CD14-positive monocyte (primary cell): ENCODE measurements around the gene WBP2NL. TPM values are rescaled to one million over a fixed set of nuclear protein-coding genes. Genes with fewer than 3 reads are reported as not detected.

Experiments
- DNase-seq, 3 donors: peaks; one replicate each; pipeline ENCODE4 v3.0.0-alpha.2; 2011 to 2022
- H2AFZ ChIP-seq: 2 replicates; pipeline ENCODE4 v1.6.0; 2012; ENCODE audit warnings: mild to moderate bottlenecking, low read depth, low read length, inconsistent platforms; ENCODE audit not compliant: insufficient read depth, poor library complexity, severe bottlenecking
- H3K27ac ChIP-seq, 2 donors: 1 replicate in 1 of 2; 2 replicates in 1 of 2; pipeline ENCODE4 v1.5.1; 2012 to 2013; ENCODE audit warnings: low read length in 2 of 2, control low read depth in 1 of 2, inconsistent platforms in 1 of 2, low read depth in 1 of 2, mild to moderate bottlenecking in 1 of 2
- H3K27me3 ChIP-seq, 2 donors: one replicate each; pipeline versions ENCODE4 v1.6.0 to v1.6.1; 2011 to 2013; ENCODE audit warnings: low read length in 2 of 2; ENCODE audit not compliant: control insufficient read depth in 2 of 2, insufficient read depth in 2 of 2
- H3K36me3 ChIP-seq, 2 donors: replicated peaks in 1 of 2; 1 replicate in 1 of 2; 2 replicates in 1 of 2; pipeline versions ENCODE4 v1.5.1 to v1.6.1; 2012 to 2013; ENCODE audit warnings: low read length in 2 of 2, control low read depth in 1 of 2, inconsistent platforms in 1 of 2, mild to moderate bottlenecking in 1 of 2; ENCODE audit not compliant: insufficient read depth in 2 of 2, control insufficient read depth in 1 of 2
- H3K4me1 ChIP-seq, 2 donors: 1 replicate in 1 of 2; 2 replicates in 1 of 2; pipeline versions ENCODE4 v1.5.1 to v1.6.1; 2012 to 2013; ENCODE audit warnings: low read length in 2 of 2, control low read depth in 1 of 2, inconsistent platforms in 1 of 2, mild to moderate bottlenecking in 1 of 2, moderate library complexity in 1 of 2; ENCODE audit not compliant: insufficient read depth in 2 of 2, control insufficient read depth in 1 of 2
- H3K4me2 ChIP-seq: replicated peaks from 2 replicates; pipeline ENCODE3; 2012; ENCODE audit warnings: low read length, moderate library complexity, mild to moderate bottlenecking; ENCODE audit not compliant: poor library complexity, severe bottlenecking; ENCODE audit errors: extremely low read depth
- H3K4me3 ChIP-seq, 3 experiments: fragments of 200-600 bp in 1 of 3; sonication (generic) in 1 of 3; replicated peaks in 1 of 3; 1 replicate in 2 of 3; 2 replicates in 1 of 3; pipeline ENCODE4 v1.5.1; 2011 to 2013; ENCODE audit warnings: low read length in 3 of 3, mild to moderate bottlenecking in 3 of 3, control low read depth in 2 of 3, low read depth in 2 of 3, inconsistent platforms in 1 of 3, moderate library complexity in 1 of 3
- H3K79me2 ChIP-seq: 2 replicates; pipeline ENCODE4 v1.6.0; 2012; ENCODE audit warnings: mild to moderate bottlenecking, control low read depth, inconsistent platforms, low read length, moderate library complexity; ENCODE audit not compliant: insufficient read depth
- H3K9ac ChIP-seq: 2 replicates; pipeline ENCODE4 v1.6.0; 2017; ENCODE audit warnings: low read length, mild to moderate bottlenecking; ENCODE audit not compliant: insufficient read depth, poor library complexity, severe bottlenecking
- H3K9me3 ChIP-seq, 2 donors: replicated peaks in 1 of 2; 1 replicate in 1 of 2; 2 replicates in 1 of 2; pipeline versions ENCODE4 v1.5.1 to v1.6.1; 2012 to 2013; ENCODE audit warnings: low read length in 2 of 2, control low read depth in 1 of 2; ENCODE audit not compliant: control insufficient read depth in 1 of 2, insufficient read depth in 1 of 2
- H4K20me1 ChIP-seq: 2 replicates; pipeline ENCODE4 v1.6.0; 2012; ENCODE audit warnings: mild to moderate bottlenecking, low read length, control low read depth, moderate library complexity; ENCODE audit not compliant: insufficient read depth
- H3K27ac Mint-ChIP-seq, 7 donors: one replicate each; pipeline ENCODE4 v1.8.0; 2020; ENCODE audit warnings: mild to moderate bottlenecking in 7 of 7, mixed read lengths in 7 of 7, moderate library complexity in 6 of 7, inconsistent platforms in 2 of 7
- H3K27me3 Mint-ChIP-seq, 3 donors: one replicate each; pipeline ENCODE4 v1.8.0; 2021 to 2022; ENCODE audit warnings: low read depth in 3 of 3, mild to moderate bottlenecking in 3 of 3, mixed read lengths in 3 of 3, moderate library complexity in 3 of 3, inconsistent platforms in 1 of 3
- H3K36me3 Mint-ChIP-seq, 2 donors: one replicate each; pipeline ENCODE4 v1.8.0; 2020; ENCODE audit warnings: mixed read lengths in 2 of 2, inconsistent platforms in 1 of 2, mild to moderate bottlenecking in 1 of 2
- H3K4me1 Mint-ChIP-seq: one replicate; pipeline ENCODE4 v1.8.0; 2020; ENCODE audit warnings: mild to moderate bottlenecking, mixed read lengths
- H3K4me3 Mint-ChIP-seq, 2 donors: one replicate each; pipeline ENCODE4 v1.8.0; 2020; ENCODE audit warnings: mild to moderate bottlenecking in 2 of 2, mixed read lengths in 2 of 2, moderate library complexity in 1 of 2
- H3K9me3 Mint-ChIP-seq, 7 donors: one replicate each; pipeline ENCODE4 v1.8.0; 2020 to 2022; ENCODE audit warnings: mixed read lengths in 7 of 7, mild to moderate bottlenecking in 6 of 7, moderate library complexity in 6 of 7, inconsistent platforms in 2 of 7
- CTCF ChIP-seq: fragments of 200-600 bp; IDR thresholded peaks from one replicate; pipeline ENCODE4 v1.8.0; 2022; ENCODE audit warnings: antibody characterized with exemption, mild to moderate bottlenecking
- WGBS: methylation state at CpG from one replicate; pipeline ENCODE4 v1.1.5; 2013; ENCODE audit warnings: missing lambda C conversion rate; ENCODE audit not compliant: insufficient coverage; 5-methylcytosine and 5-hydroxymethylcytosine counted together
- intact Hi-C, 2 donors: fragments of 100-400 bp; cut with micrococcal nuclease; formaldehyde crosslinking; loops; one replicate each; pipeline versions ENCODE4 v1.15.0 to v1.15.1; 2023
- polyA plus RNA-seq, 3 donors: library from polyadenylated mRNA; depleted of rRNA in 1 of 3; unstranded in 2 of 3; stranded (reverse) in 1 of 3; fragments of 300-500 nt in 2 of 3; fragments of >200 nt in 1 of 3; fragmentation: Illumina TruSeq in 2 of 3; gene quantifications; 1 replicate in 2 of 3; 2 replicates in 1 of 3; pipeline ENCODE4 v1.2.3, GENCODE V29; 2012 to 2021

WBP2NL gene
- polyA plus RNA-seq, 3 donors: 0.48 to 0.83 (median 0.71) TPM

- peaks cover 0 to 2% (median 0%) of the 10 kb centered on the region in 3 donors for H3K27me3 Mint-ChIP-seq
- no peak for DNase-seq
- H3K27ac Mint-ChIP-seq: peak overlapping the region in 2 of 7 donors; percentile 1 to 26
- peaks cover 9 to 26% of the 10 kb centered on the region in 2 donors for H3K36me3 ChIP-seq
- H3K27me3 ChIP-seq: no peaks in the 10 kb centered on the region
- no peak overlapping the region for H2AFZ ChIP-seq
- H3K9ac ChIP-seq: no peak overlapping the region
- peaks cover 0 to 2% (median 0%) of the 10 kb centered on the region in 7 donors for H3K9me3 Mint-ChIP-seq
- H3K27ac ChIP-seq: no peak overlapping the region
- no peak for TF ChIP-seq CTCF
- H3K4me1 Mint-ChIP-seq: peaks cover 59% of the 10 kb centered on the region
- peaks cover 52 to 80% of the 10 kb centered on the region in 2 donors for H3K4me1 ChIP-seq
- intact Hi-C loops: loop anchor here (5.0 kb wide), 1 partner anchor 75 kb away; the partner anchor contains the start of gene WBP2NL (in 2 of the 2)
- peaks cover 21% of the 10 kb centered on the region for H4K20me1 ChIP-seq
- H3K4me3 ChIP-seq: no peak overlapping the region
- H3K79me2 ChIP-seq: peaks cover 36% of the 10 kb centered on the region
- no peaks in the 10 kb centered on the region for H3K9me3 ChIP-seq
- no peak overlapping the region for H3K4me2 ChIP-seq
- H3K36me3 Mint-ChIP-seq: peaks cover 14 to 22% of the 10 kb centered on the region in 2 donors
- H3K4me3 Mint-ChIP-seq: no peak overlapping the region
- 81% methylated on average over 8 of the region's 8 CpGs for WGBS
Measured at GRCh38 chr22:42072606-42073330, 74.2 kb downstream of the WBP2NL start.

GRCh38 chr22:42073621-42074041, 75.0 kb downstream of the WBP2NL start:
- Mint-ChIP-seq H3K27me3 (peaks cover 0 to 3% (median 0%) of the 10 kb centered on the region in 3 donors), H3K9me3 (peaks cover 0 to 2% (median 0%) of the 10 kb centered on the region in 7 donors), H3K4me1 (peaks cover 59% of the 10 kb centered on the region), H3K27ac (peak overlapping the region in 6 of 7 donors; percentile 2 to 86 (median 49)), H3K4me3 (peak overlapping the region; percentile 77 to 88), H3K36me3 (peaks cover 6 to 17% of the 10 kb centered on the region in 2 donors)
- Histone ChIP-seq H3K36me3 (peaks cover under 1 to 22% of the 10 kb centered on the region in 2 donors), H3K4me2 (peak overlapping the region; percentile 84), H3K9ac (peak overlapping the region; percentile 79), H3K9me3 (no peaks in the 10 kb centered on the region), H3K27me3 (no peaks in the 10 kb centered on the region), H3K4me1 (peaks cover 52 to 80% of the 10 kb centered on the region in 2 donors), H2AFZ (peak overlapping the region; percentile 93), H3K27ac (peak overlapping the region in 1 of 2 donors; percentile 77), H4K20me1 (peaks cover 12% of the 10 kb centered on the region), H3K4me3 (peak overlapping the region; percentile 50 to 75 (median 52)), H3K79me2 (peaks cover 27% of the 10 kb centered on the region)
- no peak for DNase-seq
- 77% methylated on average over 12 of the region's 14 CpGs for WGBS
- TF ChIP-seq CTCF: no peak
- intact Hi-C loops: loop anchor here (5.0 kb wide), 1 partner anchor 76 kb away; the partner anchor contains the start of gene WBP2NL (in 2 of the 2)
